Liver (tissue), 9 donors: Measurements from ENCODE around the gene LPA. TPM values are rescaled to one million over a fixed set of nuclear protein-coding genes. Genes with fewer than 3 reads are reported as not detected.

ENCODE experiments used
- DNase-seq: peaks from one replicate; pipeline ENCODE4 v3.0.0-alpha.2; 2017; ENCODE audit warnings: low spot score
- H3K27ac ChIP-seq, 2 donors: one replicate each; pipeline ENCODE4 v1.7.0; 2013; ENCODE audit warnings: inconsistent platforms in 2 of 2, low read length in 2 of 2, control low read depth in 1 of 2, low read depth in 1 of 2, mild to moderate bottlenecking in 1 of 2
- H3K27me3 ChIP-seq, 4 donors: one replicate each; pipeline versions ENCODE4 v1.6.1 to v1.7.0; 2013; ENCODE audit warnings: low read length in 3 of 4, inconsistent platforms in 1 of 4, mild to moderate bottlenecking in 1 of 4, moderate library complexity in 1 of 4; ENCODE audit not compliant: control insufficient read depth in 4 of 4, insufficient read depth in 4 of 4
- H3K36me3 ChIP-seq, 4 donors: one replicate each; pipeline versions ENCODE4 v1.6.1 to v1.7.0; 2013; ENCODE audit warnings: low read length in 3 of 4, mild to moderate bottlenecking in 3 of 4, low read depth in 1 of 4, moderate library complexity in 1 of 4; ENCODE audit not compliant: control insufficient read depth in 4 of 4, insufficient read depth in 3 of 4
- H3K4me1 ChIP-seq, 4 donors: one replicate each; pipeline versions ENCODE4 v1.6.1 to v1.7.0; 2013; ENCODE audit warnings: low read length in 3 of 4, mild to moderate bottlenecking in 3 of 4, moderate library complexity in 1 of 4; ENCODE audit not compliant: control insufficient read depth in 4 of 4, insufficient read depth in 4 of 4
- H3K4me3 ChIP-seq, 3 donors: one replicate each; pipeline versions ENCODE4 v1.6.1 to v1.7.0; 2013; ENCODE audit warnings: low read length in 3 of 3, control low read depth in 1 of 3, low read depth in 1 of 3, mild to moderate bottlenecking in 1 of 3
- H3K9ac ChIP-seq, 2 donors: one replicate each; pipeline ENCODE4 v1.7.0; 2013; ENCODE audit warnings: low read length in 2 of 2, mild to moderate bottlenecking in 2 of 2, moderate library complexity in 2 of 2, control low read depth in 1 of 2, low read depth in 1 of 2
- H3K9me3 ChIP-seq, 4 donors: one replicate each; pipeline versions ENCODE4 v1.6.1 to v1.7.0; 2013; ENCODE audit warnings: low read length in 3 of 4; ENCODE audit not compliant: control insufficient read depth in 4 of 4
- EGR1 ChIP-seq, 2 donors: IDR thresholded peaks; 2 replicates each; pipeline ENCODE4 v1.6.1; 2016 to 2018; ENCODE audit warnings: antibody characterized with exemption in 2 of 2, low read depth in 2 of 2
- FOXA1 ChIP-seq: IDR thresholded peaks from 2 replicates; pipeline ENCODE4 v1.6.1; 2016; ENCODE audit warnings: antibody characterized with exemption
- FOXA2 ChIP-seq: IDR thresholded peaks from 2 replicates; pipeline ENCODE4 v1.6.1; 2016; ENCODE audit warnings: antibody characterized with exemption
- GABPA ChIP-seq, 2 donors: IDR thresholded peaks in 1 of 2; conservative IDR thresholded peaks in 1 of 2; 2 replicates each; pipeline ENCODE4 v1.6.1; 2016; ENCODE audit warnings: antibody characterized with exemption in 2 of 2, mild to moderate bottlenecking in 1 of 2, moderate library complexity in 1 of 2
- HNF4A ChIP-seq, 2 donors: conservative IDR thresholded peaks; 2 replicates each; pipeline ENCODE4 v1.6.1; 2016; ENCODE audit warnings: antibody characterized with exemption in 2 of 2, mild to moderate bottlenecking in 2 of 2
- HNF4G ChIP-seq: IDR thresholded peaks from 2 replicates; pipeline ENCODE4 v1.6.1; 2016; ENCODE audit warnings: antibody characterized with exemption
- JUND ChIP-seq, 2 donors: IDR thresholded peaks; 2 replicates each; pipeline ENCODE4 v1.6.1; 2016; ENCODE audit warnings: antibody characterized with exemption in 2 of 2
- NR2F2 ChIP-seq: IDR thresholded peaks from 2 replicates; pipeline ENCODE4 v1.6.1; 2016; ENCODE audit warnings: antibody characterized with exemption
- RAD21 ChIP-seq, 2 donors: IDR thresholded peaks; 2 replicates each; pipeline ENCODE4 v1.6.1; 2016; ENCODE audit warnings: antibody characterized with exemption in 2 of 2, mild to moderate bottlenecking in 2 of 2
- RXRA ChIP-seq, 2 donors: IDR thresholded peaks; 2 replicates each; pipeline ENCODE4 v1.6.1; 2017 to 2018; ENCODE audit warnings: antibody characterized with exemption in 2 of 2, mild to moderate bottlenecking in 1 of 2
- SP1 ChIP-seq: IDR thresholded peaks from 2 replicates; pipeline ENCODE4 v1.6.1; 2018; ENCODE audit warnings: antibody characterized with exemption, mild to moderate bottlenecking
- TAF1 ChIP-seq: conservative IDR thresholded peaks from 2 replicates; pipeline ENCODE4 v1.6.1; 2016; ENCODE audit warnings: antibody characterized with exemption, mild to moderate bottlenecking
- YY1 ChIP-seq: IDR thresholded peaks from 2 replicates; pipeline ENCODE4 v1.6.1; 2016; ENCODE audit warnings: antibody characterized with exemption, mild to moderate bottlenecking
- ZBTB33 ChIP-seq: IDR thresholded peaks from 2 replicates; pipeline ENCODE4 v1.6.1; 2016; ENCODE audit warnings: antibody characterized with exemption
- WGBS: extraction: QIAGEN DNeasy Blood & Tissue Kit; methylation state at CpG from one replicate; pipeline ENCODE4 v1.1.7; 2013; 5-methylcytosine and 5-hydroxymethylcytosine counted together
- polyA plus RNA-seq, 2 donors: library from polyadenylated mRNA; stranded (reverse) in 1 of 2; unstranded in 1 of 2; fragments of 200-250 nt in 1 of 2; fragments of >200 nt in 1 of 2; fragmentation: Nextera tagmentation in 1 of 2; extraction: Ambion mirVana in 1 of 2; gene quantifications; one replicate each; pipeline versions ENCODE4 v1.2.1 to v1.2.3, GENCODE V29; 2013 to 2015
- total RNA-seq, 2 donors: library from RNA; depleted of rRNA; stranded (reverse); fragments of >200 nt; gene quantifications; one replicate each; pipeline ENCODE4 v1.2.3, GENCODE V29; 2014
- TF ChIP-seq, protein P1 (sequence below): IDR thresholded peaks from 2 replicates; pipeline ENCODE4 v1.6.1; 2016; ENCODE audit warnings: antibody characterized with exemption
- TF ChIP-seq, protein P2 (sequence below): fragments of 150-350 bp; IDR thresholded peaks from 2 replicates; pipeline ENCODE4 v1.5.1; 2017; ENCODE audit warnings: improper control_type of control experiment, low read depth, low read length; ENCODE audit not compliant: missing input control
- TF ChIP-seq, protein P3 (sequence below): IDR thresholded peaks from 2 replicates; pipeline ENCODE4 v1.6.1; 2016; ENCODE audit warnings: antibody characterized with exemption, mild to moderate bottlenecking
- TF ChIP-seq, protein P4 (sequence below): IDR thresholded peaks from 2 replicates; pipeline ENCODE4 v1.6.1; 2016; ENCODE audit warnings: antibody characterized with exemption
- donor health status: healthy.
- donor health status: healthy.
- donor health status: healthy.
- donor health status: healthy.
- donor health status: healthy.

The LPA gene
- total and polyA plus RNA-seq, 4 donors: 7.9 to 62.8 (median 23.9) TPM

DNA sequence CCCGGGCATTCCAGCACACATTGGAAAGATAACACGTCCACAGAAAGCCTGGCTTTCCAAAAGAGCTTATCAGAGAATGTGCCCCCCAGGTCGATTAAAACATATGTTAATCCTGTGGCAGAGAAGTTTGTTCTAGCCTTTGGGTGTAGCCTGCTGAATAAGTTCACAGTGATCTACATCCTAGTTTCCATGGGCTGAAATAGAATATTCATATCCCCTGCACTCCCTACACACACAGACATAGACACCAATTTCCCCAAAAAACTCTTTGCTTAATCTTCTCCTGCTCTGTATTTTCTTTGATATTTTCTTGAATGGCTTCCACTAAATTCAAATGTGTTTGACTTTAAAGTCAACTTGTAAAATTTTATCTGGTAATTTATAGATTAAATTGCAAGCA is 1.6 kb downstream of the LPA start:
- Histone ChIP-seq H3K27ac (no peak overlapping the region), H3K27me3 (no peaks in the 10 kb centered on the region), H3K9ac (no peak overlapping the region), H3K4me3 (peak overlapping the region in 2 of 3 donors; percentile 32 to 41), H3K36me3 (no peaks in the 10 kb centered on the region), H3K4me1 (peaks cover 6 to 38% (median 28%) of the 10 kb centered on the region in 4 donors), H3K9me3 (no peaks in the 10 kb centered on the region)
- no peak for TF ChIP-seq RAD21 (IDR thresholded peaks at IDR 0.05)
- no peak for TF ChIP-seq GABPA (IDR thresholded peaks at IDR 0.05 in 1 of 2, conservative IDR thresholded peaks at IDR 0.05 in 1 of 2)
- no peak for TF ChIP-seq HNF4A (conservative IDR thresholded peaks at IDR 0.05)
- no peak for TF ChIP-seq JUND (IDR thresholded peaks at IDR 0.05)
- no peak for TF ChIP-seq EGR1 (IDR thresholded peaks at IDR 0.05; ENCODE audit: low read depth in 2 of 2)
- TF ChIP-seq, protein P1, sequence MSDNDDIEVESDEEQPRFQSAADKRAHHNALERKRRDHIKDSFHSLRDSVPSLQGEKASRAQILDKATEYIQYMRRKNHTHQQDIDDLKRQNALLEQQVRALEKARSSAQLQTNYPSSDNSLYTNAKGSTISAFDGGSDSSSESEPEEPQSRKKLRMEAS: no peak
- no peak for TF ChIP-seq FOXA2
- no peak for TF ChIP-seq RXRA (IDR thresholded peaks at IDR 0.05)
- no peak for TF ChIP-seq HNF4G
- no peak for TF ChIP-seq SP1
- no peak for TF ChIP-seq ZBTB33
- TF ChIP-seq FOXA1: no peak
- TF ChIP-seq YY1: no peak
- TF ChIP-seq, protein P2, sequence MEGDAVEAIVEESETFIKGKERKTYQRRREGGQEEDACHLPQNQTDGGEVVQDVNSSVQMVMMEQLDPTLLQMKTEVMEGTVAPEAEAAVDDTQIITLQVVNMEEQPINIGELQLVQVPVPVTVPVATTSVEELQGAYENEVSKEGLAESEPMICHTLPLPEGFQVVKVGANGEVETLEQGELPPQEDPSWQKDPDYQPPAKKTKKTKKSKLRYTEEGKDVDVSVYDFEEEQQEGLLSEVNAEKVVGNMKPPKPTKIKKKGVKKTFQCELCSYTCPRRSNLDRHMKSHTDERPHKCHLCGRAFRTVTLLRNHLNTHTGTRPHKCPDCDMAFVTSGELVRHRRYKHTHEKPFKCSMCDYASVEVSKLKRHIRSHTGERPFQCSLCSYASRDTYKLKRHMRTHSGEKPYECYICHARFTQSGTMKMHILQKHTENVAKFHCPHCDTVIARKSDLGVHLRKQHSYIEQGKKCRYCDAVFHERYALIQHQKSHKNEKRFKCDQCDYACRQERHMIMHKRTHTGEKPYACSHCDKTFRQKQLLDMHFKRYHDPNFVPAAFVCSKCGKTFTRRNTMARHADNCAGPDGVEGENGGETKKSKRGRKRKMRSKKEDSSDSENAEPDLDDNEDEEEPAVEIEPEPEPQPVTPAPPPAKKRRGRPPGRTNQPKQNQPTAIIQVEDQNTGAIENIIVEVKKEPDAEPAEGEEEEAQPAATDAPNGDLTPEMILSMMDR: no peak
- TF ChIP-seq TAF1: no peak
- TF ChIP-seq, protein P3, sequence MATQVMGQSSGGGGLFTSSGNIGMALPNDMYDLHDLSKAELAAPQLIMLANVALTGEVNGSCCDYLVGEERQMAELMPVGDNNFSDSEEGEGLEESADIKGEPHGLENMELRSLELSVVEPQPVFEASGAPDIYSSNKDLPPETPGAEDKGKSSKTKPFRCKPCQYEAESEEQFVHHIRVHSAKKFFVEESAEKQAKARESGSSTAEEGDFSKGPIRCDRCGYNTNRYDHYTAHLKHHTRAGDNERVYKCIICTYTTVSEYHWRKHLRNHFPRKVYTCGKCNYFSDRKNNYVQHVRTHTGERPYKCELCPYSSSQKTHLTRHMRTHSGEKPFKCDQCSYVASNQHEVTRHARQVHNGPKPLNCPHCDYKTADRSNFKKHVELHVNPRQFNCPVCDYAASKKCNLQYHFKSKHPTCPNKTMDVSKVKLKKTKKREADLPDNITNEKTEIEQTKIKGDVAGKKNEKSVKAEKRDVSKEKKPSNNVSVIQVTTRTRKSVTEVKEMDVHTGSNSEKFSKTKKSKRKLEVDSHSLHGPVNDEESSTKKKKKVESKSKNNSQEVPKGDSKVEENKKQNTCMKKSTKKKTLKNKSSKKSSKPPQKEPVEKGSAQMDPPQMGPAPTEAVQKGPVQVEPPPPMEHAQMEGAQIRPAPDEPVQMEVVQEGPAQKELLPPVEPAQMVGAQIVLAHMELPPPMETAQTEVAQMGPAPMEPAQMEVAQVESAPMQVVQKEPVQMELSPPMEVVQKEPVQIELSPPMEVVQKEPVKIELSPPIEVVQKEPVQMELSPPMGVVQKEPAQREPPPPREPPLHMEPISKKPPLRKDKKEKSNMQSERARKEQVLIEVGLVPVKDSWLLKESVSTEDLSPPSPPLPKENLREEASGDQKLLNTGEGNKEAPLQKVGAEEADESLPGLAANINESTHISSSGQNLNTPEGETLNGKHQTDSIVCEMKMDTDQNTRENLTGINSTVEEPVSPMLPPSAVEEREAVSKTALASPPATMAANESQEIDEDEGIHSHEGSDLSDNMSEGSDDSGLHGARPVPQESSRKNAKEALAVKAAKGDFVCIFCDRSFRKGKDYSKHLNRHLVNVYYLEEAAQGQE: no peak
- TF ChIP-seq NR2F2: no peak
- TF ChIP-seq, protein P4, sequence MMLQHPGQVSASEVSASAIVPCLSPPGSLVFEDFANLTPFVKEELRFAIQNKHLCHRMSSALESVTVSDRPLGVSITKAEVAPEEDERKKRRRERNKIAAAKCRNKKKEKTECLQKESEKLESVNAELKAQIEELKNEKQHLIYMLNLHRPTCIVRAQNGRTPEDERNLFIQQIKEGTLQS: no peak
- DNase-seq: no peak
- WGBS: 7% methylated on average over 3 of the region's 3 CpGs
